Type B pancreatic cell (in vitro differentiated cells): Measurements from ENCODE around the gene FAHD1. TPM values are rescaled to one million over a fixed set of nuclear protein-coding genes. Genes with fewer than 3 reads are reported as not detected.
A peak's percentile ranks its signal among the peaks of the same experiment; 100 is the strongest.

Source experiments
- DNase-seq: peaks from one replicate; pipeline ENCODE4 v3.0.0; 2021; ENCODE audit warnings: mixed read lengths; ENCODE audit not compliant: unreplicated experiment; ENCODE audit errors: extremely low spot score
- H3K27ac Mint-ChIP-seq: 2 replicates; pipeline ENCODE4 v1.8.0; 2021; ENCODE audit warnings: mild to moderate bottlenecking, mixed read lengths
- H3K27me3 Mint-ChIP-seq: 2 replicates; pipeline ENCODE4 v1.8.0; 2021; ENCODE audit warnings: mixed read lengths
- H3K36me3 Mint-ChIP-seq: 2 replicates; pipeline ENCODE4 v1.8.0; 2021; ENCODE audit warnings: mixed read lengths
- H3K4me1 Mint-ChIP-seq: one replicate; pipeline ENCODE4 v1.8.0; 2021; ENCODE audit warnings: mixed read lengths; ENCODE audit not compliant: unreplicated experiment
- H3K4me3 Mint-ChIP-seq: 2 replicates; pipeline ENCODE4 v1.8.0; 2021; ENCODE audit warnings: mild to moderate bottlenecking, mixed read lengths
- H3K9me3 Mint-ChIP-seq: 2 replicates; pipeline ENCODE4 v1.8.0; 2021; ENCODE audit warnings: mixed read lengths
- total RNA-seq: library from RNA; stranded (reverse); gene quantifications from 2 replicates; pipeline ENCODE4 v1.2.1, GENCODE V29; 2021; ENCODE audit warnings: low replicate concordance
- TF ChIP-seq, protein P1 (sequence below): fragments of 200-600 bp; sonication (generic); conservative IDR thresholded peaks from 2 replicates; pipeline ENCODE4 v1.5.0; 2021; ENCODE audit warnings: antibody characterized with exemption, mild to moderate bottlenecking

FAHD1 gene
- total RNA-seq, 1 donor from 2014 or later: 33.2 TPM

DNA sequence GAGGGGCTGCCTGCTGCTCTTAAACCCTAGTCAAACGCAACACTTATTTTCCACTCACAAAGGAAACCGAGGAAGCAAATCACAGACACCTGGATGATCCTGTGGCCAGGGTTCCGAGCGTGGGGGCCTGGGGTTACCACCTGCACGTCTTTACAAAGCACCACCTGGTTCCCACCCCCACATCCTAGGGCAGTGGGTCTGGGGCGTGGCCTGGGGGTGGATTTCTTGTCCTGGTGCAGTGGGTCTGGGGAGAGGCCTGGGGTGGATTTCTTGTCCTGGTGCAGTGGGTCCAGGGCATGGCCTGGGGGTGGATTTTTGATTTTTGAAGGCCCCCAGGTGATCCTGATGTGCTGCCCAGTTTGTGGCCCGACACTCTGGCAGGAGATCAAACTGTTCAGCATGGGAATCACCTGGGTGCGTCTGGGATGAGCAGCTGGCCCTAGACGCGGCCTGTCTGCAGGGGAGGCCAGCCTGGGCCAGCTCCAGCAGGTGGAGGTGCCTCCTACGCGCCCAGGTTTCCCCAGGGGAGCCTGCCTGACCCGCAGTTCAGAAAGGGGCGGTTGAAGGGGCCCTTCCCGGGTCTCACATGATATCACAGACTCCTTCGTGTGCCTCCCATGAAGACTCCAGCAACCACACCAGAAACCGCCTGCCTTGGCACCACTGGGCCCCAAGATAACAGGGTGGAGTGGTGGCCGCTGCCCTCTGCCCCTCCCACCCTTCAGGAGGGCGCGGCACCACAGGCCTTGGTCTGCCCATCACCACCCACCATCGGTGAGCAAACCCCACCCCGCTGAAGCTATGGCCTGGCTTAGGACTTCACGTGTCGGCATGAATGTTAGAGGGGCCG is 6.7 kb upstream of the FAHD1 start:
- Mint-ChIP-seq H3K27me3 (no peaks in the 10 kb centered on the region), H3K27ac (no peak overlapping the region), H3K4me3 (no peak overlapping the region), H3K4me1 (no peaks in the 10 kb centered on the region), H3K36me3 (peaks cover 2% of the 10 kb centered on the region), H3K9me3 (no peaks in the 10 kb centered on the region)
- DNase-seq: no peak
- TF ChIP-seq, protein P1, sequence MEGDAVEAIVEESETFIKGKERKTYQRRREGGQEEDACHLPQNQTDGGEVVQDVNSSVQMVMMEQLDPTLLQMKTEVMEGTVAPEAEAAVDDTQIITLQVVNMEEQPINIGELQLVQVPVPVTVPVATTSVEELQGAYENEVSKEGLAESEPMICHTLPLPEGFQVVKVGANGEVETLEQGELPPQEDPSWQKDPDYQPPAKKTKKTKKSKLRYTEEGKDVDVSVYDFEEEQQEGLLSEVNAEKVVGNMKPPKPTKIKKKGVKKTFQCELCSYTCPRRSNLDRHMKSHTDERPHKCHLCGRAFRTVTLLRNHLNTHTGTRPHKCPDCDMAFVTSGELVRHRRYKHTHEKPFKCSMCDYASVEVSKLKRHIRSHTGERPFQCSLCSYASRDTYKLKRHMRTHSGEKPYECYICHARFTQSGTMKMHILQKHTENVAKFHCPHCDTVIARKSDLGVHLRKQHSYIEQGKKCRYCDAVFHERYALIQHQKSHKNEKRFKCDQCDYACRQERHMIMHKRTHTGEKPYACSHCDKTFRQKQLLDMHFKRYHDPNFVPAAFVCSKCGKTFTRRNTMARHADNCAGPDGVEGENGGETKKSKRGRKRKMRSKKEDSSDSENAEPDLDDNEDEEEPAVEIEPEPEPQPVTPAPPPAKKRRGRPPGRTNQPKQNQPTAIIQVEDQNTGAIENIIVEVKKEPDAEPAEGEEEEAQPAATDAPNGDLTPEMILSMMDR: no peak

DNA sequence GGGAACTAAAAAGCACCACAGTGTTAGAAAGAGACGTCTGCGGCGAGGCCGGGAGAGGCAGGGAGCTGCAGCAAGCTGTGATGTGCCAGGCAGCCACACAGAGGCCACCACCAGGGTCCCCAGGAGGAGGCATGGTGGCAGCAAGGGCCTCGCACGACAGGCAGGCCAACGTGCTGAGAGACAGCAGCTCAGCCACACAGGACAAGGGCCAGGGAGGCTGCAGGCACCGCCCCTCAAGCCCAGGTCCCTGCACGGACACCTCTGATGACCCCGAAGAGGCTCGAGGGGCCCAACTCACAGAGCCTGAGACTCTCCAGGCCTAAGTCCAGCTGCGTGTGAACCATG is 6.1 kb upstream of the FAHD1 start:
- TF ChIP-seq, protein P1: no peak
- DNase-seq: no peak

DNA sequence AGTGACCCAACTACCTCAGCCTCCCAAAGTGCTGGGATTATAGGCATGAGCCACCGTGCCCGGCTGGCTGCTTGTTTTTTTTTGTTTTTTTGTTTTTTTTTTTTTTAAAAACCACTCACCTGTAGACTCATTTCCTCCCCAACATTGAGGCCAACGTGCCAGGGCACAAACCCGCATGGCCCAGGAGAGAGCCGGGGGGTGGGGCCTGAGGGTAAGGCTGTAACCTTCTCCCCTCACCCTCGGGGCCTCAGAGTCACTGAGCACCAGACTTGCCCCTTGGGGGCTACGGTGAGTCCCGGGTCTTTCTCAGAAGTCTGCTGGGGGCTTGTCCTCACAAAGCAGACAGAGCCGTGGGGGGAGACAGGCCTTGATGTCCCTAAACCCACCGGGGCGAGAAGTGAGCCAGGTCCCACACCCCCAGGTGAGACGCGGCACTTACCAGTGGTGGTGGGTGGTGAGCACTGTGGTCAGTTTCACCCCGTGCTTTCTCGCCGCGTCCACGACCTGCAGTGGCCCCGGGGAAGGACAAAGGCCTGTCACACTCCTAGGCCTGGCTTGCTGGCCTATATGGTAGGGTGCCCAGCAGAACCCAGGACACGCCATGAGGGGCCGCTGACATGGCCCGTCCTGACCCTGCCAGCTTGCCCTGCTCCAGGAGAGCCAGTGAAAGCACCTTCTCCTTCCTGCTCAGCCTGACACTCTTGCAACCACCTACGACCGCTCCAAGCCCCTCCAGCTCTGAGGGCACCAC is 5.0 kb upstream of the FAHD1 start:
- H3K36me3 Mint-ChIP-seq: no peaks in the 10 kb centered on the region
- H3K27me3 Mint-ChIP-seq: no peaks in the 10 kb centered on the region
- DNase-seq: no peak
- H3K4me1 Mint-ChIP-seq: no peaks in the 10 kb centered on the region
- no peaks in the 10 kb centered on the region for H3K9me3 Mint-ChIP-seq
- no peak overlapping the region for H3K4me3 Mint-ChIP-seq
- TF ChIP-seq, protein P1: no peak
- no peak overlapping the region for H3K27ac Mint-ChIP-seq

More for the DNA sequence above, 6.1 kb upstream of the FAHD1 start:
- Mint-ChIP-seq H3K27me3 (no peaks in the 10 kb centered on the region), H3K9me3 (no peaks in the 10 kb centered on the region), H3K4me3 (no peak overlapping the region), H3K36me3 (no peaks in the 10 kb centered on the region), H3K4me1 (no peaks in the 10 kb centered on the region), H3K27ac (no peak overlapping the region)

DNA sequence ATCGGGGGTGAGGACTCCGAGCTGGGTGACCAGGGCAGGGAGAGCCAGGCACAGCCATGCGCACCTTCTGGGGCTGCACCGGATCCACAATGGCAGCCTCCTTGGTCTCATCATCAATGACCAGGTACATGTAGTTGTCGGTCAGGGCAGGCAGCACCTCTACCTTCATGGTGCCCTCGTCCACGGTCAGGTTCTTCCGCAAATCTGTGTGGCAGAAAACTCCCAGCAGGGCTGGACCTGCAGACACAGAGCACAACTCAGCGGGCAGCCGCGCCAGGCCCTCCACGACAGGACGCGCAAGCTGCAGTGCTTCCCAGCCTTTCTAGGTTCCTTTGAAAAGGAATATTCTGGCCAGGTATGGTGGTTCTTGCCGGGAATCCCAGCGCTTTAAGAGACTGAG is 4.2 kb upstream of the FAHD1 start:
- TF ChIP-seq, protein P1: no peak

DNA sequence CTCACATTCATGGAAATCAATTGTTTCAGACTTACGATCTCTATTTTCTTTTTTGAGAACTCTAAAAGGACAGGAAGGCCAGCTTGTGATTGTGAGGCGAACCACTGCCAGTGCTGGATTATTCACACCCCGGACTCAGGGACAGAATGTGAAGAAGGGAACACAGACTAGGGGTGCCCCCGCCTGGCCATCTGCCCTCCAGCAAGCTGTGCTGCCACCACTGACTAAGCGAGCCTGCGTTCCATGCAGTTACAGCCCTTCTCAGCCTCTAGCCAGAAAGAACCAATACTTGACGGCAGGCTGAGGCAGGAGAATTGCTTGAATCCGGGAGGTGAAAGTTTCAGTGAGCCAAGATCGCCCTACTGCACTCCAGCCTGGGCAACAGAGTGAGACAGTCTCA is 3.2 kb upstream of the FAHD1 start:
- TF ChIP-seq, protein P1: peak; percentile 21
- Mint-ChIP-seq H3K27ac (peak overlapping the region; percentile 50), H3K4me3 (peak overlapping the region; percentile 55), H3K27me3 (no peaks in the 10 kb centered on the region), H3K9me3 (no peaks in the 10 kb centered on the region), H3K36me3 (no peaks in the 10 kb centered on the region), H3K4me1 (peaks cover 8% of the 10 kb centered on the region)
- DNase-seq: no peak

More for the DNA sequence above, 4.2 kb upstream of the FAHD1 start:
- Mint-ChIP-seq H3K4me1 (peaks cover 5% of the 10 kb centered on the region), H3K4me3 (no peak overlapping the region), H3K27ac (no peak overlapping the region), H3K36me3 (no peaks in the 10 kb centered on the region), H3K27me3 (no peaks in the 10 kb centered on the region), H3K9me3 (no peaks in the 10 kb centered on the region)
- no peak for DNase-seq
